Peyer's patch (tissue), 4 donors: ENCODE data around the gene SAMD7.

Experiments
- CTCF ChIP-seq, 6 experiments: fragments of 450-650 bp in 4 of 6; fragments of 200-600 bp in 2 of 6; sonication (generic) in 1 of 6; IDR thresholded peaks; one replicate each; pipeline ENCODE4 v1.5.1; 2017 to 2019; ENCODE audit warnings: antibody characterized with exemption in 6 of 6, mild to moderate bottlenecking in 3 of 6, moderate library complexity in 1 of 6
- POLR2A ChIP-seq, 2 donors: fragments of 450-650 bp; IDR thresholded peaks; one replicate each; pipeline ENCODE4 v1.5.1; 2017; ENCODE audit warnings: antibody characterized with exemption in 2 of 2, mild to moderate bottlenecking in 2 of 2, moderate library complexity in 2 of 2

GRCh38 chr3:169966951-169967915 lies 55.9 kb downstream of the SAMD7 start:
- TF ChIP-seq CTCF (IDR thresholded peaks at IDR 0.05) = no peak
- TF ChIP-seq POLR2A (IDR thresholded peaks at IDR 0.05) = no peak
